Endothelial cell of umbilical vein (primary cell): ENCODE measurements around the gene PI4KA. TPM values are rescaled to one million over a fixed set of nuclear protein-coding genes. Genes with fewer than 3 reads are reported as not detected.

Experiments used
- BruUV-seq: library from RNA; stranded (reverse); fragments of 400-500 nt; replicated peaks from 2 replicates; lab custom pipeline; 2021; lab: Mats Ljungman, UMichigan
- CTCF ChIA-PET: fragments of 300-600, 350-600 bp; sonication (Branson Sonifier 250); formaldehyde crosslinking; loops from one replicate; lab custom pipeline; 2021; ENCODE audit warnings: antibody characterized with exemption, inconsistent platforms; lab: Charles Lee
- POLR2A ChIA-PET: fragments of 300-600, 350-600 bp; sonication (Branson Sonifier 250); formaldehyde crosslinking; loops from one replicate; lab custom pipeline; 2021; ENCODE audit warnings: antibody characterized with exemption, inconsistent platforms; lab: Charles Lee
- DNase-seq: peaks from one replicate; pipeline ENCODE4 v3.0.0-alpha.2; 2011; ENCODE audit warnings: low read depth, low spot score
- FAIRE-seq: peaks from 2 replicates; lab custom pipeline; 2011; peaks lifted over from hg19 to GRCh38; lab: Jason Lieb, UNC
- H2AFZ ChIP-seq: 2 replicates; pipeline ENCODE4 v1.6.0; 2012; ENCODE audit warnings: low read depth, low read length, control low read depth, inconsistent platforms
- H3K27ac ChIP-seq: 2 replicates; pipeline ENCODE4 v1.5.1; 2011; ENCODE audit warnings: low read depth, mild to moderate bottlenecking, control low read depth, low read length, moderate library complexity; ENCODE audit not compliant: insufficient read depth
- H3K27me3 ChIP-seq, 2 experiments: 2 replicates each; pipeline versions ENCODE4 v1.6.0 to v1.6.1; 2011; ENCODE audit warnings: low read length in 2 of 2, mixed read lengths in 1 of 2; ENCODE audit not compliant: control insufficient read depth in 2 of 2, insufficient read depth in 2 of 2
- H3K36me3 ChIP-seq, 2 experiments: 2 replicates in 1 of 2; 3 replicates in 1 of 2; pipeline ENCODE4 v1.5.1; 2011; ENCODE audit warnings: low read length in 2 of 2, mild to moderate bottlenecking in 1 of 2, moderate library complexity in 1 of 2; ENCODE audit not compliant: control insufficient read depth in 2 of 2, insufficient read depth in 2 of 2; ENCODE audit errors: extremely low read depth in 1 of 2
- H3K4me1 ChIP-seq: 3 replicates; pipeline ENCODE4 v1.5.1; 2011; ENCODE audit warnings: mild to moderate bottlenecking, low read length; ENCODE audit not compliant: control insufficient read depth, insufficient read depth; ENCODE audit errors: extremely low read depth
- H3K4me2 ChIP-seq: 2 replicates; pipeline ENCODE4 v1.6.1; 2011; ENCODE audit warnings: low read length, control low read depth, mixed read lengths; ENCODE audit not compliant: insufficient read depth
- H3K4me3 ChIP-seq, 3 experiments: fragments of 200-600 bp in 1 of 3; sonication (generic), shearing (Covaris generic) in 1 of 3; replicated peaks in 1 of 3; 2 replicates each; pipeline ENCODE4 v1.5.1; 2011 to 2016; ENCODE audit warnings: control low read depth in 3 of 3, low read length in 3 of 3, mild to moderate bottlenecking in 2 of 3, inconsistent platforms in 1 of 3, low read depth in 1 of 3, moderate library complexity in 1 of 3; ENCODE audit not compliant: insufficient read depth in 1 of 3
- H3K79me2 ChIP-seq: 2 replicates; pipeline ENCODE4 v1.6.0; 2012; ENCODE audit warnings: low read length, inconsistent platforms; ENCODE audit not compliant: control insufficient read depth, insufficient read depth
- H3K9ac ChIP-seq: replicated peaks from 2 replicates; pipeline ENCODE3; 2011; ENCODE audit warnings: low read length, control low read depth; ENCODE audit not compliant: insufficient read depth; ENCODE audit errors: extremely low read depth
- H3K9me1 ChIP-seq: replicated peaks from 3 replicates; pipeline ENCODE4 v1.6.0; 2011; ENCODE audit warnings: mild to moderate bottlenecking, low read length; ENCODE audit not compliant: control insufficient read depth, insufficient read depth; ENCODE audit errors: extremely low read depth
- H3K9me3 ChIP-seq: replicated peaks from 2 replicates; pipeline ENCODE4 v1.5.1; 2012; ENCODE audit warnings: low read length, inconsistent platforms; ENCODE audit not compliant: control insufficient read depth, insufficient read depth
- H4K20me1 ChIP-seq: replicated peaks from 2 replicates; pipeline ENCODE3; 2011; ENCODE audit warnings: mild to moderate bottlenecking, low read length; ENCODE audit not compliant: control insufficient read depth, insufficient read depth; ENCODE audit errors: extremely low read depth
- EZH2 ChIP-seq: IDR thresholded peaks from 2 replicates; pipeline ENCODE4 v1.6.1; 2012; ENCODE audit warnings: borderline replicate concordance, low read depth, mild to moderate bottlenecking, moderate library complexity, low read length, inconsistent platforms; ENCODE audit not compliant: severe bottlenecking
- FOS ChIP-seq: IDR thresholded peaks from 2 replicates; pipeline ENCODE4 v1.6.1; 2011; ENCODE audit warnings: mild to moderate bottlenecking, low read length, moderate library complexity, borderline replicate concordance; ENCODE audit not compliant: insufficient read depth
- GATA2 ChIP-seq: IDR thresholded peaks from 2 replicates; pipeline ENCODE4 v1.7.0; 2011; ENCODE audit warnings: low read depth, mild to moderate bottlenecking, moderate library complexity, mixed read lengths, low read length; ENCODE audit not compliant: insufficient read length, insufficient read depth
- JUN ChIP-seq: IDR thresholded peaks from 2 replicates; pipeline ENCODE4 v1.6.1; 2011; ENCODE audit warnings: borderline replicate concordance, low read depth; ENCODE audit not compliant: insufficient read length, insufficient read depth
- MAX ChIP-seq: IDR thresholded peaks from 2 replicates; pipeline ENCODE4 v1.6.1; 2011; ENCODE audit not compliant: insufficient read depth, insufficient read length
- MYC ChIP-seq: IDR thresholded peaks from one replicate; pipeline ENCODE4 v1.6.1; 2011; ENCODE audit warnings: mild to moderate bottlenecking, low read depth, low read length
- POLR2A ChIP-seq: IDR thresholded peaks from 2 replicates; pipeline ENCODE4 v1.6.1; 2012; ENCODE audit warnings: low read depth, mild to moderate bottlenecking, control low read depth, low read length
- POLR2AphosphoS5 ChIP-seq: IDR thresholded peaks from 2 replicates; pipeline ENCODE4 v1.6.1; 2012; ENCODE audit warnings: low read depth, mild to moderate bottlenecking, control low read depth, low read length, moderate library complexity; ENCODE audit not compliant: insufficient read depth
- dilution Hi-C: fragments of 300-500 bp; cut with MboI; formaldehyde crosslinking; loops from one replicate; pipeline ENCODE4 v1.15.0; 2019; ENCODE audit warnings: low sequenced_read_pairs; ENCODE audit not compliant: extremely low pct_ligation_motif_present
- intact Hi-C: fragments of 100-400 bp; cut with micrococcal nuclease; formaldehyde crosslinking; loops from one replicate; pipeline ENCODE4 v1.10.0; 2022
- polyA plus RNA-seq, 4 experiments: library from polyadenylated mRNA; depleted of rRNA in 3 of 4; stranded (reverse) in 3 of 4; unstranded in 1 of 4; fragments of >200 nt; gene quantifications; 2 replicates each; pipeline versions ENCODE4 v1.2.1 to v1.2.3, GENCODE V29; 2011 to 2012; ENCODE audit warnings: missing spikeins in 1 of 4
- total RNA-seq: library from RNA; stranded (reverse); gene quantifications from 2 replicates; pipeline ENCODE4 v1.2.3, GENCODE V29; 2021
- TF ChIP-seq, protein P1 (sequence below), 2 donors: IDR thresholded peaks; 1 replicate in 1 of 2; 2 replicates in 1 of 2; pipeline ENCODE4 v1.5.1; 2011; ENCODE audit warnings: low read length in 2 of 2, mild to moderate bottlenecking in 2 of 2, moderate library complexity in 2 of 2, control low read depth in 1 of 2, inconsistent platforms in 1 of 2, low read depth in 1 of 2; ENCODE audit not compliant: insufficient read depth in 1 of 2; ENCODE audit errors: extremely low read depth in 1 of 2

PI4KA gene
- total and polyA plus RNA-seq, 2 donors (not counting 3 experiments of a cell fraction or from before 2014, with no cell fraction given): 28.9 to 56.4 TPM

- no peak for DNase-seq
- no peak for FAIRE-seq
- no peaks in the 10 kb centered on the region for H3K4me1 ChIP-seq
- no peak overlapping the region for H3K4me3 ChIP-seq
- ChIA-PET CTCF (interaction anchor here (0.6 to 1.2 kb wide), 4 partner anchors 9 to 76 kb away, joined by 3 to 5 read pairs (median 3); no protein-coding TSS in a partner anchor), POLR2A (no interaction called here)
- H2AFZ ChIP-seq: no peak overlapping the region
- no peaks in the 10 kb centered on the region for H3K9me3 ChIP-seq
- no peak overlapping the region for H3K27ac ChIP-seq
- H3K27me3 ChIP-seq: no peaks in the 10 kb centered on the region
- no TSS peak for BruUV-seq
- H4K20me1 ChIP-seq: no peaks in the 10 kb centered on the region
- H3K9ac ChIP-seq: no peak overlapping the region
- TF ChIP-seq JUN (no peak), POLR2AphosphoS5 (no peak), MAX (no peak), POLR2A (no peak), GATA2 (no peak), FOS (no peak), EZH2 (no peak), MYC (no peak)
- TF ChIP-seq, protein P1, sequence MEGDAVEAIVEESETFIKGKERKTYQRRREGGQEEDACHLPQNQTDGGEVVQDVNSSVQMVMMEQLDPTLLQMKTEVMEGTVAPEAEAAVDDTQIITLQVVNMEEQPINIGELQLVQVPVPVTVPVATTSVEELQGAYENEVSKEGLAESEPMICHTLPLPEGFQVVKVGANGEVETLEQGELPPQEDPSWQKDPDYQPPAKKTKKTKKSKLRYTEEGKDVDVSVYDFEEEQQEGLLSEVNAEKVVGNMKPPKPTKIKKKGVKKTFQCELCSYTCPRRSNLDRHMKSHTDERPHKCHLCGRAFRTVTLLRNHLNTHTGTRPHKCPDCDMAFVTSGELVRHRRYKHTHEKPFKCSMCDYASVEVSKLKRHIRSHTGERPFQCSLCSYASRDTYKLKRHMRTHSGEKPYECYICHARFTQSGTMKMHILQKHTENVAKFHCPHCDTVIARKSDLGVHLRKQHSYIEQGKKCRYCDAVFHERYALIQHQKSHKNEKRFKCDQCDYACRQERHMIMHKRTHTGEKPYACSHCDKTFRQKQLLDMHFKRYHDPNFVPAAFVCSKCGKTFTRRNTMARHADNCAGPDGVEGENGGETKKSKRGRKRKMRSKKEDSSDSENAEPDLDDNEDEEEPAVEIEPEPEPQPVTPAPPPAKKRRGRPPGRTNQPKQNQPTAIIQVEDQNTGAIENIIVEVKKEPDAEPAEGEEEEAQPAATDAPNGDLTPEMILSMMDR (IDR thresholded peaks at IDR 0.05; ENCODE audit: extremely low read depth in 1 of 2, insufficient read depth in 1 of 2, low read depth in 1 of 2, low read length in 2 of 2): no peak
- H3K36me3 ChIP-seq: peaks cover 4 to 19% of the 10 kb centered on the region in 2 experiments
- H3K4me2 ChIP-seq: no peak overlapping the region
- intact Hi-C loops: no loop called here
- dilution Hi-C loops: no loop called here
- H3K79me2 ChIP-seq: no peaks in the 10 kb centered on the region
- H3K9me1 ChIP-seq: no peaks in the 10 kb centered on the region
Observed at GRCh38 chr22:20809538-20810185, 48.9 kb downstream of the PI4KA start.
